Measurements from ENCODE around the gene TECR. TPM values are rescaled to one million over a fixed set of nuclear protein-coding genes. Genes with fewer than 3 reads are reported as not detected.
A peak's percentile ranks its signal among the peaks of the same experiment; 100 is the strongest.
"Not testable (repeated sequence)": the region's sequence is repeated elsewhere in the genome, so short reads cannot be mapped to it uniquely, and the experiment has no call there.

The TECR gene
- total and polyA plus RNA-seq, 2 of the 13 experiments (the other 11 are each of a cell fraction or from before 2014, with no cell fraction given): 54.9 to 121 TPM

GRCh38 chr19:14504575-14504974 lies 24.8 kb upstream of the TECR start:
- H2AFZ ChIP-seq (ENCODE audit: low read length); intact Hi-C loops (cut with micrococcal nuclease; ENCODE audit: unreplicated experiment); H3K27me3 ChIP-seq (ENCODE audit: control insufficient read depth in 1 of 2, insufficient read depth in 2 of 2, low read length in 2 of 2); H4K20me1 ChIP-seq (ENCODE audit: insufficient read depth, low read length); H3K9me3 ChIP-seq (ENCODE audit: low read length); H3K9ac ChIP-seq (ENCODE audit: insufficient read depth, low read depth, low read length); BruUV-seq (replicated peaks); H3K79me2 ChIP-seq (ENCODE audit: insufficient read depth, low read length); ATAC-seq; DNase-seq (ENCODE audit: low spot score); FAIRE-seq; H3K27ac ChIP-seq (ENCODE audit: extremely low read length, insufficient read depth, low read length); H3K4me2 ChIP-seq (ENCODE audit: low read depth, low read length); H3K36me3 ChIP-seq (replicated peaks in 1 of 2; ENCODE audit: control insufficient read depth in 1 of 2, insufficient read depth in 2 of 2, low read length in 2 of 2); H3K4me3 ChIP-seq (replicated peaks in 1 of 3; ENCODE audit: insufficient read depth in 1 of 3, low read depth in 2 of 3, low read length in 3 of 3): not testable (repeated sequence)
- peak in 1 of 2 experiments; percentile 11; a peak in 1 of 4 replicates for TF ChIP-seq MAFK (conservative IDR thresholded peaks at IDR 0.05 in 1 of 2, IDR thresholded peaks at IDR 0.05 in 1 of 2; ENCODE audit: low read length in 2 of 2)
- 71% methylated on average over 8 of the region's 8 CpGs for WGBS (ENCODE audit: low lambda C conversion rate)
- ChIA-PET CTCF (ENCODE audit: low intra/inter-chr PET ratio, low total read pairs) (interaction anchor here (1.3 kb wide), 1 partner anchor 52 kb away, joined by 6 read pairs; no protein-coding TSS in a partner anchor), POLR2A (interaction anchor here (0.7 to 1.7 kb wide), 4 partner anchors 9 to 620 kb away, joined by 3 to 11 read pairs (median 6); partner anchors contain the start of gene DNAJB1)
- peaks cover 73% of the 10 kb centered on the region for H3K4me1 ChIP-seq (ENCODE audit: insufficient read depth, low read length)
- in situ Hi-C loops (cut with HindIII; ENCODE audit: extremely low pct_ligation_motif_present, low pct_unique_long_range_greater_than_20kb): loop anchor here (5.0 kb wide), 1 partner anchor 43 kb away; no protein-coding TSS in a partner anchor

- POLR2A ChIA-PET: interaction anchor here (0.9 to 3.5 kb wide), 4 partner anchors 8 to 369 kb away, joined by 3 to 41 read pairs (median 4); partner anchors contain the start of genes ASF1B and DNAJB1
- in situ Hi-C loops (cut with HindIII; ENCODE audit: extremely low pct_ligation_motif_present, low pct_unique_long_range_greater_than_20kb) (no loop called here), intact Hi-C loops (cut with micrococcal nuclease; ENCODE audit: unreplicated experiment) (no loop called here)
- Histone ChIP-seq H3K9ac (ENCODE audit: insufficient read depth, low read depth, low read length) (peak overlapping the region; percentile 64), H4K20me1 (ENCODE audit: insufficient read depth, low read length) (no peaks in the 10 kb centered on the region), H3K4me2 (ENCODE audit: low read depth, low read length) (peak overlapping the region; percentile 96), H3K27me3 (ENCODE audit: control insufficient read depth in 1 of 2, insufficient read depth in 2 of 2, low read length in 2 of 2) (no peaks in the 10 kb centered on the region), H2AFZ (ENCODE audit: low read length) (peak overlapping the region; percentile 65), H3K4me1 (ENCODE audit: insufficient read depth, low read length) (peaks cover 84% of the 10 kb centered on the region), H3K79me2 (ENCODE audit: insufficient read depth, low read length) (no peaks in the 10 kb centered on the region), H3K27ac (ENCODE audit: extremely low read length, insufficient read depth, low read length) (peak overlapping the region; percentile 41), H3K4me3 (replicated peaks in 1 of 3; ENCODE audit: insufficient read depth in 1 of 3, low read depth in 2 of 3, low read length in 3 of 3) (peak overlapping the region; percentile 43 to 66 (median 50)), H3K36me3 (replicated peaks in 1 of 2; ENCODE audit: control insufficient read depth in 1 of 2, insufficient read depth in 2 of 2, low read length in 2 of 2) (no peaks in the 10 kb centered on the region), H3K9me3 (ENCODE audit: low read length) (no peaks in the 10 kb centered on the region)
- FAIRE-seq (no peak), DNase-seq (ENCODE audit: low spot score) (peak; percentile 64), ATAC-seq (peak; percentile 83)
- 2% methylated on average over 12 of the region's 19 CpGs for WGBS (ENCODE audit: low lambda C conversion rate)
- CTCF ChIA-PET (ENCODE audit: low intra/inter-chr PET ratio, low total read pairs): interaction anchor here (0.7 to 1.3 kb wide), 3 partner anchors 46 to 67 kb away, joined by 3 to 6 read pairs (median 5); no protein-coding TSS in a partner anchor
- BruUV-seq (replicated peaks): no TSS peak
- peak; percentile 16; the same call in 1 of the 2 replicates for TF ChIP-seq TBX2 (CRISPR knock-in tag; IDR thresholded peaks at IDR 0.05; ENCODE audit: borderline replicate concordance)
- TF ChIP-seq ZNF737 (CRISPR knock-in tag; IDR thresholded peaks at IDR 0.05; ENCODE audit: borderline replicate concordance): 0 out of 2 replicates have a peak, but pooled peaks have one; percentile 26
- TF ChIP-seq ZNF646 (CRISPR knock-in tag; IDR thresholded peaks at IDR 0.05): peak; percentile 69
- 0 out of 2 replicates have a peak, but pooled peaks have one; percentile 73 for TF ChIP-seq ZKSCAN5 (CRISPR knock-in tag; IDR thresholded peaks at IDR 0.05)
- peak; percentile 88 for TF ChIP-seq CTCF (CRISPR knock-in tag; IDR thresholded peaks at IDR 0.05)
These were observed 23.7 kb upstream of the TECR start for GRCh38 chr19:14505488-14506239.
